NB4 (cell line): ENCODE data around the gene GNG7.

Experiments
- DNase-seq: peaks from one replicate; pipeline ENCODE4 v3.0.0; 2010; ENCODE audit warnings: low read depth
- H3K4me3 ChIP-seq: one replicate; pipeline ENCODE4 v1.5.1; 2011; ENCODE audit warnings: mild to moderate bottlenecking, low read depth, low read length, moderate library complexity
- MYC ChIP-seq: IDR thresholded peaks from 2 replicates; pipeline ENCODE4 v1.6.1; 2011; ENCODE audit warnings: low read depth, low read length
- POLR2A ChIP-seq: IDR thresholded peaks from 2 replicates; pipeline ENCODE4 v1.6.1; 2011; ENCODE audit warnings: mild to moderate bottlenecking; ENCODE audit not compliant: insufficient read length; ENCODE audit errors: extremely low read depth
- TF ChIP-seq, protein P1 (sequence below): IDR thresholded peaks from 2 replicates; pipeline ENCODE4 v1.6.1; 2011; ENCODE audit warnings: low read depth, low read length
- TF ChIP-seq, protein P2 (sequence below): IDR thresholded peaks from one replicate; pipeline ENCODE4 v1.5.1; 2012; ENCODE audit warnings: low read depth, low read length

Gene GNG7

DNA sequence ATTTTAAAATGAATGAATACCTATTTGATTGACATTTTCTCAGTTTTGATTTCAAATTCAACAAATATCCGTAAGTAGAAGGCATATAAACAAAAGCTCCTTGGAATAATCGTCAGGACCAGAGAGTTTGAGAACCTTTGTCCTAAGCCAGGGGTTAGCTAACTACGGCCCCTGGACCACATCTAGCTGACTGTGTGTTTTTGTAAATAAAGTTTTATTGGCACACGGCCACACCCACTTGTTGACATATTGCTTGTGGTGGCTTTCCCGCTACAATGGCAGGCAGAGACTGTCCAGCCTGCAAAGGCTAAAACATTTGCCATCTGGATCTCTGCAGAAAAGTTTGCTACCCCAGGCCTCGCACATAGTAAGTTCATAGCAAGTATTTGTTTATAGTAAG is 83.4 kb downstream of the GNG7 start:
- H3K4me3 ChIP-seq, result no peak overlapping the region

DNA sequence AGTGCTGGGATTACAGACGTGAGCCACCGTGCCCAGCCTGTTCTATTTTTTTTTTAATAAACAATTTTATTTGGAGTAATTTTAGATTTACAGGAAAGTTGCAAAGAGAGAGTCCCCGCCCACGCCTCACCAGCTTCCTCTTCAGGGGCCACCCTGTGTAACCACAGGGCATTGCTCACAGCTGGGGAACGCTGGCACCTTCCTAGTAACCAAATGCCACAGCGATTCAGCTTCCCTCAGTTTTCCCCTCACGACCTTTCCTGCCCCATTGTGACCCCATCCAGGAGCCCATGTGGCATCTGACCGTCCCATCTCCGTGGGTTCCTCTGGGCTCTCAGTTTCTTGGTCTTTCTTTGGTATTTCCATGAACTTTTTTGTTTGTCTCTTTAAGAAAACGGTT is 83.9 kb downstream of the GNG7 start:
- peak; percentile 86 for DNase-seq
- no peak overlapping the region for H3K4me3 ChIP-seq

More for the DNA sequence above, 83.4 kb downstream of the GNG7 start:
- no peak for DNase-seq
- TF ChIP-seq, protein P1, sequence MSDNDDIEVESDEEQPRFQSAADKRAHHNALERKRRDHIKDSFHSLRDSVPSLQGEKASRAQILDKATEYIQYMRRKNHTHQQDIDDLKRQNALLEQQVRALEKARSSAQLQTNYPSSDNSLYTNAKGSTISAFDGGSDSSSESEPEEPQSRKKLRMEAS, result no peak
- TF ChIP-seq, protein P2, sequence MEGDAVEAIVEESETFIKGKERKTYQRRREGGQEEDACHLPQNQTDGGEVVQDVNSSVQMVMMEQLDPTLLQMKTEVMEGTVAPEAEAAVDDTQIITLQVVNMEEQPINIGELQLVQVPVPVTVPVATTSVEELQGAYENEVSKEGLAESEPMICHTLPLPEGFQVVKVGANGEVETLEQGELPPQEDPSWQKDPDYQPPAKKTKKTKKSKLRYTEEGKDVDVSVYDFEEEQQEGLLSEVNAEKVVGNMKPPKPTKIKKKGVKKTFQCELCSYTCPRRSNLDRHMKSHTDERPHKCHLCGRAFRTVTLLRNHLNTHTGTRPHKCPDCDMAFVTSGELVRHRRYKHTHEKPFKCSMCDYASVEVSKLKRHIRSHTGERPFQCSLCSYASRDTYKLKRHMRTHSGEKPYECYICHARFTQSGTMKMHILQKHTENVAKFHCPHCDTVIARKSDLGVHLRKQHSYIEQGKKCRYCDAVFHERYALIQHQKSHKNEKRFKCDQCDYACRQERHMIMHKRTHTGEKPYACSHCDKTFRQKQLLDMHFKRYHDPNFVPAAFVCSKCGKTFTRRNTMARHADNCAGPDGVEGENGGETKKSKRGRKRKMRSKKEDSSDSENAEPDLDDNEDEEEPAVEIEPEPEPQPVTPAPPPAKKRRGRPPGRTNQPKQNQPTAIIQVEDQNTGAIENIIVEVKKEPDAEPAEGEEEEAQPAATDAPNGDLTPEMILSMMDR, result no peak
- TF ChIP-seq MYC, result no peak

DNA sequence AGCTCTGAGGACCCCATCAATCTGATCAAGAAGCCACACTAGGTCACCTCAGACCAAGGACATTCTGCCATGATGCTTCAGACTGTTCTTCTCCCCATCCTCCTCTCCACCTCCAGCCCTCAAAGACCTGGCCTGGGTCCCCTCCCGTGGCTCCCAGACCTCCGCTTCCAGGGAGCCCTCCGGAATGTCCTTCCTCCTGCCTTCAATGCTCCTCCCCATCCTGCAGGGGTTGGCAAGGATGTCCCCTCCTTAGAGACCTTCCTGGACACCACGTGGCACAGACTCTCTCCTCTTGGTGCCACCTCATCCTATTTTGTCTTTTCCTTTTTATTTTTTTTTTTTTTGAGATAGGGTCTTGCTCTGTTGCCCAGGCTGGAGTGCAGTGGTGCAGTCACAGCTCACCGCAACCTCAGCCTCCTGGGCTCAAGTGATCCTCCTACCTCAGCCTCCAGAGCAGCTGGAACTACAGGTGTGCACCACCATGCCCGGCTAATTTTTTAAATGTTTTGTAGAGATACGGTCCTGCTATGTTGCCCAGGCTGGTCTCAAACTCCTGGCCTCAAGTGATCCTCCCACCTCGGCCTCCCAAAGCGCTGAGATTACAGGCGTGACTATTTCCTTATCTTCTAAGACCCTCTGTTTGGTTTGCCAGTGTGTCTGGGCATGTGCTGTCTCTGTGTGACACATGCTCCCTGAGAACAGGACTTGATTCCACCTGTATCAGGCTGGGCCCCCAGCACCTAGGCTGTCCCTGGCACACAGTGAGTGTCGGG is 84.9 kb downstream of the GNG7 start:
- no peak overlapping the region for H3K4me3 ChIP-seq
- no peak for DNase-seq
- TF ChIP-seq, protein P2, result no peak
- TF ChIP-seq POLR2A (no peak), MYC (no peak)
- TF ChIP-seq, protein P1, result no peak

More for the DNA sequence above, 83.9 kb downstream of the GNG7 start:
- TF ChIP-seq, protein P1, result no peak
- TF ChIP-seq MYC, result peak; percentile 29; the same call in 1 of the 2 replicates

DNA sequence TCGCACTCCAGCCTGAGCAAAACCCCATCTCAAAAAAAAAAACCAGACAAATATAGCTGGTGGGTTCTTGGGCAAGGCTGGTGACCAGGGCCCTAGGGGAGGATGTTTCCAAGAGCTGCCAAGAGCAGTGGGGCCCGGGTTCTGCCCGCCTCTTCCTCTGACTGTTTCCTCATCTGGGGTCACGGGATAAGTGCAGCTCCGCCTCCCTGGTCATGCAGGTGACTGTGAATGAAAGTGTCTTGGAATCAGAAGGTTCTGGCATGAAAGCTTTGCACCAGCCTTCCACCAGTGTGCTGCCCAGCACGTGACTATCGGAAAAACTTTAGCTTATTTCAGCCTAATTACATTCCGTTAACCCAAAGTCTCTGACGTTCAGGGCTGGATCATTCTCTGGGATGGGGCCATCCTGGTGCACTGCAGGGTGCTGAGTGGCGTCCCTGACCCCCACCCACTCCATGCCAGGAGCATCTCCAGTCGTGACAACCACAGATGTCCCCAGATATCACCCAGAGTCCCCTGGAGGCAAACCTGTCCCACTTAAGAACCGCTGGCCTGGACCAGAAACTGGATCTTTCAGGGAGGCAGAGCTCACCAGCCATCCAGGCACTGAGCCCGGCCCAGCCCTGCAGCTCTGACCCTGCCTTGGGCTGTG is 85.6 kb downstream of the GNG7 start:
- DNase-seq, result peak; percentile 71
- H3K4me3 ChIP-seq, result no peak overlapping the region
- TF ChIP-seq, protein P2, result no peak

DNA sequence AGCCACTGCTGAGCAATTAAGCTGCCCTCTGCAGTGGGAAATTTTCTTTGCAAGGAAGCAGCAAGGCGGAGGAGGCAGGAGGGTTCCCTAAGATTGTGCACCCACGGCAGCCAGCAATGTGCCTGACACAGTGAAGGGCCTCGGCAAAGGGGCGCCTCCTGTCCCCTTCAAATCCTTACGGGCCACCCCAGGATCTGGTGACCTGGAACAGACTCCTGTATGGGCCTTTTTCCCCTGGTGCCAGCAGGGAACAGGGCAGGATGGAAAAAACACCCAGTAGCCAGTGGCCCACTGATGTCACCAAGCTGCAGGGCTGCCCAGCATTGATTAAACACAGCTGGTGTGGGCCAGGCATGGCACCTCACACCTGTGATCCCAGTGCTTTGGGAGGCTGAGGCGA is 86.7 kb downstream of the GNG7 start:
- no peak for TF ChIP-seq POLR2A
- TF ChIP-seq, protein P2, result no peak
- no peak for TF ChIP-seq MYC
- TF ChIP-seq, protein P1, result no peak
- no peak for DNase-seq
- no peak overlapping the region for H3K4me3 ChIP-seq

DNA sequence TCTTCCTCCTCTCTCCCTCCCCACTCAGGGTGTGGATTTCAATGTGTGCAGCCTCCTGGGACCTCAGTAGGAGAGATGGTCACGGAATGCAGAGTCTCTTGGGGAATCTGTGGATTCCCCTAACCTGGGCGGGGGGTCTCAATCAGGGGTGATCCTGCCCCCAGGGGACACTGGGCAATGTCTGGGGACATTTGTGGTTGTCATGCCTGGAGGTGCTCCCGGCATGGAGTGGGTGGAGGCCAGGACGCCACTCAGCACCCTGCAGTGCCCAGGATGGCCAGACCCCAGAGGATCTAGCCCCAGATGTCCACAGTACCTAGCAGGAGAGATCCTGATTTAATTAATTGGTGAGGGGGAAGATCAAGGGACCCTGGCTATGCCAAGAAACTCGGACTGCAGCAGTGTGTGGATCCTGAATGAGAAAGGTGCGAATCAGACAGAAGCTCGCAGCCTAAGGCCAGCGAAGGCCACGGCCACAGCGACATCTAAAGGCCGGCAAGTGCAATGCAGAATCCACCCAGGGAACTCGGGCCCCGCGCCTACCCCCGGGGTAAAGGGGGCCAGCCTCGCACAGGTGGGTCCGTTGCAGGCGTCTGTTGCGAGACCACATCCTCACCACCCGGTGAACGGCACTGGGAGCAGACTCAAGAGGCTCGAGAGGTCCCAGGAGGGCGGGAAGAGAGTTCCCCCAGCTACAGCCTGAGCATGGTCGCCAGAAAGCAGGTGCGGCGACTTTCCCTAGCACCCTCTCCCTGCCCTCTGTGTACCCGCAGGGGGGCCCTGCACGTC is 88.8 kb downstream of the GNG7 start:
- H3K4me3 ChIP-seq, result no peak overlapping the region
- DNase-seq, result peak; percentile 54
- TF ChIP-seq, protein P1, result no peak
- TF ChIP-seq MYC (no peak), POLR2A (no peak)
- TF ChIP-seq, protein P2, result peak; percentile 54
